HEK293 (cell line): Measurements from ENCODE around the gene ARID5A.

ENCODE experiments used
- CTCF ChIA-PET: fragments of 350-600 bp; formaldehyde crosslinking; extraction: SDS; loops from one replicate; lab custom pipeline; 2021; ENCODE audit warnings: antibody characterized with exemption; lab: Yijun Ruan, JAX
- POLR2A ChIA-PET: fragments of 300-600 bp; formaldehyde crosslinking; extraction: SDS; loops from one replicate; lab custom pipeline; 2020; ENCODE audit warnings: antibody characterized with exemption, inconsistent platforms; lab: Yijun Ruan, JAX
- H3K27ac ChIP-seq: fragments of 200-500 bp; sonication (Bioruptor generic); 2 replicates; pipeline ENCODE4 v1.5.1; 2014; ENCODE audit warnings: low read depth, low read length, control low read depth, inconsistent platforms; ENCODE audit errors: extremely low read depth
- H3K36me3 ChIP-seq, 2 experiments: fragments of 200-500 bp in 1 of 2; sonication (Bioruptor generic) in 1 of 2; 1 replicate in 1 of 2; 2 replicates in 1 of 2; pipeline ENCODE4 v1.5.1; 2014 to 2017; ENCODE audit warnings: inconsistent platforms in 2 of 2, low read length in 2 of 2; ENCODE audit not compliant: control insufficient read depth in 2 of 2, insufficient read depth in 1 of 2
- H3K4me1 ChIP-seq: fragments of 200-500 bp; sonication (Bioruptor generic); 2 replicates; pipeline ENCODE4 v1.5.1; 2014; ENCODE audit warnings: mild to moderate bottlenecking, low read length, inconsistent platforms; ENCODE audit not compliant: control insufficient read depth, insufficient read depth
- H3K4me3 ChIP-seq: 2 replicates; pipeline ENCODE4 v1.5.1; 2011; ENCODE audit warnings: low read depth, mild to moderate bottlenecking, control low read depth, low read length, moderate library complexity
- H3K9me3 ChIP-seq: fragments of 200-500 bp; sonication (Bioruptor generic); 2 replicates; pipeline ENCODE4 v1.5.1; 2014; ENCODE audit warnings: low read depth, low read length, inconsistent platforms; ENCODE audit not compliant: control insufficient read depth, insufficient read depth
- BCL11A ChIP-seq: fragments of 450-650 bp; formaldehyde crosslinking; IDR thresholded peaks from 2 replicates; pipeline ENCODE4 v1.5.1; 2016; ENCODE audit warnings: low read depth, missing biosample characterization, missing genetic modification characterization
- CTCF ChIP-seq: fragments of 450-650 bp; formaldehyde crosslinking; IDR thresholded peaks from 2 replicates; pipeline ENCODE4 v1.5.1; 2016; ENCODE audit warnings: missing biosample characterization, missing genetic modification characterization
- ELK4 ChIP-seq: IDR thresholded peaks from 2 replicates; pipeline ENCODE4 v1.6.1; 2011; ENCODE audit warnings: mild to moderate bottlenecking, low read depth, low read length, borderline replicate concordance
- HOXD13 ChIP-seq: sonication (generic); formaldehyde crosslinking; IDR thresholded peaks from 2 replicates; pipeline ENCODE4 v1.8.0; 2022; ENCODE audit warnings: missing genetic modification reagents, borderline replicate concordance
- KLF8 ChIP-seq: fragments of 450-650 bp; formaldehyde crosslinking; IDR thresholded peaks from 2 replicates; pipeline ENCODE4 v1.5.1; 2016; ENCODE audit warnings: missing biosample characterization, missing genetic modification characterization
- ZBTB7A ChIP-seq: fragments of 450-650 bp; formaldehyde crosslinking; IDR thresholded peaks from 2 replicates; pipeline ENCODE4 v1.5.1; 2016; ENCODE audit warnings: low read depth, missing biosample characterization, missing genetic modification characterization
- ZNF140 ChIP-seq: fragments of 450-650 bp; formaldehyde crosslinking; IDR thresholded peaks from 2 replicates; pipeline ENCODE4 v1.5.1; 2016; ENCODE audit warnings: missing biosample characterization, missing genetic modification characterization
- ZNF184 ChIP-seq: fragments of 450-650 bp; IDR thresholded peaks from 2 replicates; pipeline ENCODE4 v1.5.1; 2018; ENCODE audit warnings: missing biosample characterization, mild to moderate bottlenecking, missing genetic modification characterization
- ZNF2 ChIP-seq: fragments of 450-650 bp; formaldehyde crosslinking; IDR thresholded peaks from 2 replicates; pipeline ENCODE4 v1.5.1; 2016; ENCODE audit warnings: missing biosample characterization, missing genetic modification characterization
- ZNF214 ChIP-seq: fragments of 450-650 bp; formaldehyde crosslinking; IDR thresholded peaks from 2 replicates; pipeline ENCODE4 v1.5.1; 2017; ENCODE audit warnings: missing biosample characterization, mild to moderate bottlenecking, missing genetic modification characterization, borderline replicate concordance
- ZNF223 ChIP-seq: fragments of 450-650 bp; formaldehyde crosslinking; IDR thresholded peaks from 2 replicates; pipeline ENCODE4 v1.5.1; 2016; ENCODE audit warnings: missing biosample characterization, missing genetic modification characterization
- ZNF302 ChIP-seq: fragments of 450-650 bp; formaldehyde crosslinking; IDR thresholded peaks from 2 replicates; pipeline ENCODE4 v1.5.1; 2016; ENCODE audit warnings: missing biosample characterization, missing genetic modification characterization, low read depth
- ZNF335 ChIP-seq: fragments of 450-650 bp; formaldehyde crosslinking; conservative IDR thresholded peaks from 2 replicates; pipeline ENCODE4 v1.5.1; 2016; ENCODE audit warnings: missing biosample characterization, missing genetic modification characterization
- ZNF449 ChIP-seq: fragments of 450-650 bp; formaldehyde crosslinking; IDR thresholded peaks from 2 replicates; pipeline ENCODE4 v1.5.1; 2017; ENCODE audit warnings: missing biosample characterization, mild to moderate bottlenecking, missing genetic modification characterization, moderate library complexity
- ZNF48 ChIP-seq: fragments of 450-650 bp; formaldehyde crosslinking; IDR thresholded peaks from 2 replicates; pipeline ENCODE4 v1.5.1; 2016; ENCODE audit warnings: missing biosample characterization, missing genetic modification characterization
- ZNF518A ChIP-seq: fragments of 450-650 bp; formaldehyde crosslinking; conservative IDR thresholded peaks from 2 replicates; pipeline ENCODE4 v1.5.1; 2016; ENCODE audit warnings: low read depth, missing biosample characterization, missing genetic modification characterization
- ZNF561 ChIP-seq: fragments of 450-650 bp; IDR thresholded peaks from 2 replicates; pipeline ENCODE4 v1.5.1; 2018; ENCODE audit warnings: missing biosample characterization, missing genetic modification characterization, borderline replicate concordance
- ZNF639 ChIP-seq: fragments of 450-650 bp; formaldehyde crosslinking; IDR thresholded peaks from 2 replicates; pipeline ENCODE4 v1.5.1; 2016; ENCODE audit warnings: missing biosample characterization, missing genetic modification characterization
- ZNF660 ChIP-seq: fragments of 450-650 bp; IDR thresholded peaks from 2 replicates; pipeline ENCODE4 v1.5.1; 2018; ENCODE audit warnings: missing biosample characterization, mild to moderate bottlenecking, missing genetic modification characterization
- ZNF692 ChIP-seq: fragments of 450-650 bp; formaldehyde crosslinking; IDR thresholded peaks from 2 replicates; pipeline ENCODE4 v1.5.1; 2016; ENCODE audit warnings: missing biosample characterization, missing genetic modification characterization
- ZNF792 ChIP-seq: fragments of 450-650 bp; formaldehyde crosslinking; IDR thresholded peaks from 2 replicates; pipeline ENCODE4 v1.5.1; 2016; ENCODE audit warnings: missing biosample characterization, missing genetic modification characterization

ARID5A gene

GRCh38 chr2:96499061-96499960 is 37.2 kb upstream of the ARID5A start:
- ChIA-PET POLR2A (no interaction called here), CTCF (interaction anchor here (0.7 kb wide), 1 partner anchor 10 kb away, joined by 3 read pairs; no protein-coding TSS in a partner anchor)
- no peak overlapping the region for H3K4me3 ChIP-seq
- no peaks in the 10 kb centered on the region for H3K4me1 ChIP-seq
- no peak overlapping the region for H3K27ac ChIP-seq
- H3K36me3 ChIP-seq: no peaks in the 10 kb centered on the region
- no peaks in the 10 kb centered on the region; the same call in 1 of the 2 replicates for H3K9me3 ChIP-seq
- TF ChIP-seq ZNF140 (tag by site-specific recombination): no peak
- TF ChIP-seq ZNF792: no peak
- no peak for TF ChIP-seq ZNF335 (tag by site-specific recombination)
- no peak for TF ChIP-seq ZNF302
- TF ChIP-seq KLF8 (tag by site-specific recombination): no peak
- no peak for TF ChIP-seq ZNF639 (tag by site-specific recombination)
- TF ChIP-seq ZNF561: no peak
- TF ChIP-seq ZNF2 (tag by site-specific recombination): no peak
- no peak for TF ChIP-seq CTCF (tag by site-specific recombination)
- TF ChIP-seq ZBTB7A (tag by site-specific recombination): no peak
- TF ChIP-seq ZNF214 (tag by site-specific recombination): no peak
- no peak for TF ChIP-seq ZNF660 (tag by site-specific recombination)
- TF ChIP-seq ELK4: no peak
- TF ChIP-seq ZNF449 (tag by site-specific recombination): no peak
- no peak for TF ChIP-seq BCL11A (tag by site-specific recombination)
- TF ChIP-seq ZNF184 (tag by site-specific recombination): no peak
- no peak for TF ChIP-seq ZNF48 (tag by site-specific recombination)
- no peak for TF ChIP-seq HOXD13 (CRISPR knock-in tag)

GRCh38 chr2:96500385-96501066 is 36.0 kb upstream of the ARID5A start:
- ChIA-PET CTCF (interaction anchor here (0.5 to 0.8 kb wide), 2 partner anchors 43 to 163 kb away, joined by 4 read pairs; no protein-coding TSS in a partner anchor), POLR2A (no interaction called here)
- H3K4me3 ChIP-seq: no peak overlapping the region
- H3K4me1 ChIP-seq: no peaks in the 10 kb centered on the region
- no peaks in the 10 kb centered on the region; the same call in 1 of the 2 replicates for H3K9me3 ChIP-seq
- H3K36me3 ChIP-seq: no peaks in the 10 kb centered on the region
- H3K27ac ChIP-seq: no peak overlapping the region
- TF ChIP-seq ZNF692 (tag by site-specific recombination) (no peak), ZNF223 (no peak), ZNF518A (tag by site-specific recombination) (no peak)
